ENCODE measurements around the gene SOX5.

SOX5 gene

DNA sequence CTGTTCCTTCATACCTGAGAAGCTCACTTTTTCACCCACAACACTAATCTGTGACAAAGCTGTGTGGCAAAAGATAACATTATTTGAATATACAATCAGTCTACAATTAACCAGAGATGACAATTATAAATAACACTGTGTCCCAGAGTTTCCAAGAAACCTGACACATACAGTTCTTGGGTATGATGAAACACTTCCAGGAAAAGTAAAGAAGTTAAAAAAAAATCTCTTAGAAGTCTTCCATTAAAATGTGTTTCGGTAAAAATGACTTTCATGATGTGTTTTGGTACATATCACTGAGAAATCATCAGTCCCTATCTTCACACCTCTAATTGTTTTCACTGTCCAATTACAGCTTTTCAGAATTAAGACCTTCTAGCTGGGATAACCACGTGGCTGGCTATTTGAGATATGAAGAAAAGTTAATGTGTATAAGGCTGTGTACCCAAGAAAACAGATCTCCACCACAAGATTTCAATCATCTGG lies 390.2 kb downstream of the SOX5 start:
- no peak overlapping the region for H3K27ac Mint-ChIP-seq

DNA sequence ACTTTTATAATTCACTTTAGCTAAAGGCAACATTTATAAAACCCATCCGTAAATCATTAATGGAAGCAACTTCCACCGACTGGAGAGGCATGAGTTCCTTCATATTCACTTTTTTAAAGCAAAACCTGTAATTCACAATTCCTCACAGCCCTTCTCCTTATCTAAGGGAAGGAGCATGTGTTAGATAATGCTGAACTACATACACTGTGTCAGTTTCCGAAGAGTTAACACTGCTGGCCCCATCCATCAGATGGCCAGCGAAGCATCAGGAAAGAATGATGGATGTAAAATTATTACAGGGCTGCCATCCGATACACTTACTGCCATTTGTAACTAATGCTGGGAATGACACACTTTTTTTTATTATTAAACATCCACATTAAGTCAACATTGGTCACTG lies 392.8 kb downstream of the SOX5 start:
- H3K27me3 Mint-ChIP-seq (ENCODE audit: low read depth): no peaks in the 10 kb centered on the region
- H3K4me3 Mint-ChIP-seq: no peak overlapping the region
- no peak overlapping the region for H3K27ac Mint-ChIP-seq
- no peak for DNase-seq (ENCODE audit: low spot score)
- no peaks in the 10 kb centered on the region for H3K4me1 Mint-ChIP-seq (ENCODE audit: low read depth)
- H3K9me3 Mint-ChIP-seq: peaks cover 12% of the 10 kb centered on the region
- H3K36me3 Mint-ChIP-seq (ENCODE audit: low read depth): no peaks in the 10 kb centered on the region

More for the DNA sequence above, 390.2 kb downstream of the SOX5 start:
- Mint-ChIP-seq H3K9me3 (peaks cover 15% of the 10 kb centered on the region), H3K4me1 (ENCODE audit: low read depth) (no peaks in the 10 kb centered on the region), H3K27me3 (ENCODE audit: low read depth) (no peaks in the 10 kb centered on the region), H3K4me3 (no peak overlapping the region), H3K36me3 (ENCODE audit: low read depth) (no peaks in the 10 kb centered on the region)
- DNase-seq (ENCODE audit: low spot score): no peak

DNA sequence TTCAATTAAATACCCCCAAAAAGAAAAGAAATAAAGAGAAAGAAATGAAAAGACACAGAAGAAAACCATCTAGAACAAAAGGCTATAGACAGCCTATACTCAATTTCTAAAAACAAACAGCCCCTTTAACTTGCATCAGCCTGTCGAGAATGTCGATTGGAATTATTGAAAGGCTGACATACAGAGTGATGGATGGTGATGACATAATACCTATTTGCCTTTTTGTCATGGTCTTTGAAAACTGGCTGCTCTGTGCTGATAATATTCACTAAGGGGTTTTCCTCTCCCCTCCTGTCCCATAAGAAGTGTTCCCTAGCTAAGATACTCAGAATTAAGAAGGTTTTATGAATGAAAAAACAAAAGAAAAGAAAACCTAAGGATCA lies 393.7 kb downstream of the SOX5 start:
- H3K27ac Mint-ChIP-seq: no peak overlapping the region
- no peaks in the 10 kb centered on the region for H3K4me1 Mint-ChIP-seq (ENCODE audit: low read depth)
- no peak for DNase-seq (ENCODE audit: low spot score)
- H3K4me3 Mint-ChIP-seq: no peak overlapping the region
- H3K9me3 Mint-ChIP-seq: peaks cover 17% of the 10 kb centered on the region
- no peaks in the 10 kb centered on the region for H3K36me3 Mint-ChIP-seq (ENCODE audit: low read depth)
- no peaks in the 10 kb centered on the region for H3K27me3 Mint-ChIP-seq (ENCODE audit: low read depth)

DNA sequence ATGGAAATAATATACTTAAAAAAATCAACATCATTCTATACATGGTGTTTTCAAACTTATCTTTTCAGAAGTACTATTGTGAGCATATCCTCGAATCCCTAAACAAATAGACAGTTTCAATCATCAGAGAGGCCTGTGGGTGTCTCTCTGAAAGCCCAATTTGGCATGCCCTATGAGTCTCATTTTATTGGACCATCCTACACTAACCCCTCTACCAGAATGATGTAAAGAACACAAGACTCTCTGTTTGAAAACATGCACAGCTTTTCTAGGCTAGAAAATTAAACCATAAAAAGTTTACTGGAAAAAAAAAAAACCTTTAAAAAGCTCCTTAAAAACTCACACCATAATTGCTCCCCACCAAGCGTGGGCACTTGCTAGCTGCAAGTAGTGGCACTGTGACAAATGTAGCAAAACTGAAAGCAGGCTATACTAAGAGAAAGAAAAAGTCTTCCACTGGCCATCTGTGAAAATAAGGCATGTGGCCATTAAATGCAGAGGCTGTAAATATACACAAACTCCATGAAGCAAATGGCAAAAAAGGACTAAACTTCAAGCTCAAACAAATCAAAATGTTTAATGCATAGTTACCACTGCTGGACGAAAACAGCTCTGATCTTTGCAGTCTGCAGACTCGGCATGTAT lies 394.2 kb downstream of the SOX5 start:
- Mint-ChIP-seq H3K36me3 (ENCODE audit: low read depth) (no peaks in the 10 kb centered on the region), H3K27me3 (ENCODE audit: low read depth) (no peaks in the 10 kb centered on the region), H3K9me3 (peaks cover 18% of the 10 kb centered on the region), H3K4me1 (ENCODE audit: low read depth) (no peaks in the 10 kb centered on the region), H3K27ac (no peak overlapping the region), H3K4me3 (no peak overlapping the region)
- DNase-seq (ENCODE audit: low spot score): no peak

DNA sequence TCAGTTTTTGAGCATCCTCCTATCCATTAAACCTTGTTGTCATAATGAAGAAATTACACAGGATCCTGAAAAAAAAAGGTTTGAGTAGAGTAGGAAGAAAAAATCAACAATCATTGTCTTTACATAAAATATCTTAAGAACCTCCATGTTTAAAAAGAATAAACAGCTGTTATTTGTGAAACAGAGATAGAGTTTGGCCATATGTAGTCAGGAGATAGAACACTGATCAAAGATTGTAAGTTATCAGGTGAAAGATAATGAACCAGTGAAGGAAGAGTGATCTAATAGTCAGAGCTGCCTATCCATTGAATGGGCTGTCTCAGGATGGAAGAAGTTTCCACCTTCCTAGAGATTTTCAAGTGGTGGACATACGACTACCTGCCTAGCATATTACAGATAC lies 397.1 kb downstream of the SOX5 start:
- Mint-ChIP-seq H3K27me3 (ENCODE audit: low read depth) (no peaks in the 10 kb centered on the region), H3K4me3 (no peak overlapping the region), H3K27ac (no peak overlapping the region), H3K9me3 (peaks cover 25% of the 10 kb centered on the region), H3K36me3 (ENCODE audit: low read depth) (no peaks in the 10 kb centered on the region), H3K4me1 (ENCODE audit: low read depth) (no peaks in the 10 kb centered on the region)
- no peak for DNase-seq (ENCODE audit: low spot score)

DNA sequence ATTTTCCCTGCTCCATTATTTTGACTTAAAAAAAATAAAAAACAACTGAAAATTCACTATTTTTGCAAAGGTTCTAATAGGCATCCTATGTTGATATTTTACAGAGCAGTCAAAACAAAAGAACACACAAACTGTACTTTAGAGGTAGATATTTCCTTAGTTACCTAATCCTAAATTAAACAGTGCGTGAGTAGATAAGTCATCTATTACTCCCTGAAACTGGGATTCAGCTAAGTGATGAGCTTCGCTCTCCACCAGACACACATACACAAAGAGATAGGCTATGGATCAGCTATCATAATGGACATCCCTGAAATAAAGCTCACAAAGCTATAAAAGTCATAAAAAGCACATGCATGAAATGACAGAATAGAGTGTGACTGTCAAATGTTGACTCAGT lies 398.7 kb downstream of the SOX5 start:
- H3K36me3 Mint-ChIP-seq (ENCODE audit: low read depth): no peaks in the 10 kb centered on the region
- H3K27ac Mint-ChIP-seq: no peak overlapping the region
- no peaks in the 10 kb centered on the region for H3K27me3 Mint-ChIP-seq (ENCODE audit: low read depth)
- H3K9me3 Mint-ChIP-seq: peaks cover 24% of the 10 kb centered on the region
- H3K4me1 Mint-ChIP-seq (ENCODE audit: low read depth): no peaks in the 10 kb centered on the region
- H3K4me3 Mint-ChIP-seq: no peak overlapping the region
- DNase-seq (ENCODE audit: low spot score): no peak

DNA sequence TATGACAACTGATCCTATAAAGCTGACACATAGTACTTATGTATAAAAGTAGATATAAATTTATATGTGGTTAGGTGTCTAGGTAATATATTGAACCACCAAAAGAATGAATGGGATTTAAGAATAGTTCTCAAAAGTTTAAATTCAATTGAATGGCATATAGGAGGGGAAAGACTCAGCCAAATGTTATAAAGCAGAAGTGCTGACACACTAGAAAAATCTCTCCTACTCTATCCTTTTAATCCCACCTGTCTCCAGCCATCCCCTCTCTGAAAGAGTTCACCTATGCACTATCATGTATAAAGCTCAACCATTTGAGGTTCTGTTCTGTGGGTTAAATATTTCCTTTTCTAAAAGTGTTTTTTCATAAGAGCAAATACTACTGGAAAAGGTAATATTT lies 400.7 kb downstream of the SOX5 start:
- Mint-ChIP-seq H3K4me3 (no peak overlapping the region), H3K36me3 (ENCODE audit: low read depth) (no peaks in the 10 kb centered on the region), H3K4me1 (ENCODE audit: low read depth) (no peaks in the 10 kb centered on the region), H3K27ac (no peak overlapping the region), H3K9me3 (peaks cover 20% of the 10 kb centered on the region), H3K27me3 (ENCODE audit: low read depth) (no peaks in the 10 kb centered on the region)
- no peak for DNase-seq (ENCODE audit: low spot score)

DNA sequence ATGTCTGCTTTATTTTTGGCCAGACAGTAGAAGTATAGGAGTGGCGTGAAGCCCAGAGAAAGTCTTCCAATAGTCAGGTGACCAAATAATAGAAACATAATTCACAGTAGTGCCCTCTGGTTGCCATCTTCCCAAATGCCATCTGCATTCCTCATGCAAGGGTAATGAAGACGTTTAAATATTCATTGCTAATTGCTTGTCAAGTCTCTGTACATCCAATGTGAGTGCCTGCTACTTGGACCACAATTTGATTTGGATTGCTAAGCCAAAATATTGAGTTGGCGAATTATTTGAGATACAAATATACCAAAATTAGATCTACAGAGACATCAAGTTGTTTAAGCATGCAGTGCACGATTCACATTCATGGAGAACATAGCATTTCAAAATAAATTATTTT lies 402.7 kb downstream of the SOX5 start:
- H3K4me1 Mint-ChIP-seq (ENCODE audit: low read depth): no peaks in the 10 kb centered on the region
- no peaks in the 10 kb centered on the region for H3K27me3 Mint-ChIP-seq (ENCODE audit: low read depth)
- DNase-seq (ENCODE audit: low spot score): no peak
- no peaks in the 10 kb centered on the region for H3K36me3 Mint-ChIP-seq (ENCODE audit: low read depth)
- H3K9me3 Mint-ChIP-seq: peaks cover 23% of the 10 kb centered on the region
- no peak overlapping the region for H3K4me3 Mint-ChIP-seq
- no peak overlapping the region for H3K27ac Mint-ChIP-seq

DNA sequence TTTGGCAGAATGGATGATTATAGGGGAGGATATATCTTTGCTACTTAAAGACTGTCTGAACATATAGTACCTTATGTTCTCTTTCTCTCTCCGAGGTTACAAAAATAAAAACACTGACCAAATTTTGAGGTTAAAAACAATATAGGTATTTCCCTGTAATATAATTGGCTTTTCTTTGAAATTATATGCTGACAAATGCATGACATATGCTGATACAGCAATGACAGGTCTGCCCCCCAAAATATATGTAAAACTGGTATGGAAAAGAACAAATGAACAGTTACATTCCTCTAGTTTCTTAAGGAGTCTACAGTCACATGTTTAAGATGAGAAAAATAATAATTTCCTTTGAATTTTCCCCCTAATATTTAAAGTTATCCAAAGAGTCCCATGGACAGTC lies 405.7 kb downstream of the SOX5 start:
- Mint-ChIP-seq H3K27me3 (ENCODE audit: low read depth) (no peaks in the 10 kb centered on the region), H3K27ac (no peak overlapping the region), H3K4me1 (ENCODE audit: low read depth) (no peaks in the 10 kb centered on the region), H3K36me3 (ENCODE audit: low read depth) (no peaks in the 10 kb centered on the region), H3K4me3 (no peak overlapping the region), H3K9me3 (peaks cover 18% of the 10 kb centered on the region)
- no peak for DNase-seq (ENCODE audit: low spot score)

DNA sequence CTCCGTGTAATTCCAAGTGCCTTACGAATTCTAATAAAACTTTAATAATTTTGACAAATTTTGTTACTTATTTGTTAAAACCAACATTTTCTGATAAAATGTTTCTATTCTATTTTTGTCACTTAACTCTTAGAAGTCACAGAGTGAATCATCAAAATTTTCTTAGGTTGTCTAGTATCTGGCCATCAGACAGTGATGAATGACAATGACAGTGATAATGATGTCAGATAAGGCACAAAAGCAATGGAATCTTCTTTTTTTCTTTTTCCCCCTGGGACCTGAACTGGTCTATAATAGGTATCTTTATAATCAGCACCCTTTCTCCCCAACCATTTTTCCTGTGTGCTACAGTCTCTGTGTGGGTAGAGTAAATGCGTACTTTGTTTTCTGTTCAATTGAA lies 407.3 kb downstream of the SOX5 start:
- Mint-ChIP-seq H3K27ac (no peak overlapping the region), H3K9me3 (peaks cover 21% of the 10 kb centered on the region), H3K4me1 (ENCODE audit: low read depth) (no peaks in the 10 kb centered on the region), H3K27me3 (ENCODE audit: low read depth) (no peaks in the 10 kb centered on the region), H3K4me3 (no peak overlapping the region), H3K36me3 (ENCODE audit: low read depth) (no peaks in the 10 kb centered on the region)
- no peak for DNase-seq (ENCODE audit: low spot score)

DNA sequence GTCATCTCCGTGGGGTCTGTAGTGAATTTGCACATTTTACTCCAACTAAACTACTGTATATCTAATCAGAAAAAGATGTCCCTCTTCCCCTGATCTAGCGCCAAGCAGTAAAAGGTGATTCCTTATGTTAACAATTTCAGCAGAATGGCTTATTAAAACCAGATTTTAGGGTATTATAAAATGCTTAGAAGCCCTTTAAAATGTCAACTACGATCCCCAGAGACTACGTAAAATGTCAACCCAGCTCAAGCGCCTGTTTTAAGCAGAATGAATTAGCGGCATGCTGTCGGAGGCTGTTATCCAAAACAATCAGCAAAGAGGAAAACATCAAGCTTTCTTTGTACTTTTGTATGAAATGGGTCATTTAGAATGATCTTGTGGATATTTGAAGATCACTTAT lies 408.9 kb downstream of the SOX5 start:
- no peaks in the 10 kb centered on the region for H3K4me1 Mint-ChIP-seq (ENCODE audit: low read depth)
- no peak overlapping the region for H3K4me3 Mint-ChIP-seq
- no peaks in the 10 kb centered on the region for H3K36me3 Mint-ChIP-seq (ENCODE audit: low read depth)
- no peak overlapping the region for H3K27ac Mint-ChIP-seq
- peaks cover 21% of the 10 kb centered on the region for H3K9me3 Mint-ChIP-seq
- no peak for DNase-seq (ENCODE audit: low spot score)
- no peaks in the 10 kb centered on the region for H3K27me3 Mint-ChIP-seq (ENCODE audit: low read depth)

DNA sequence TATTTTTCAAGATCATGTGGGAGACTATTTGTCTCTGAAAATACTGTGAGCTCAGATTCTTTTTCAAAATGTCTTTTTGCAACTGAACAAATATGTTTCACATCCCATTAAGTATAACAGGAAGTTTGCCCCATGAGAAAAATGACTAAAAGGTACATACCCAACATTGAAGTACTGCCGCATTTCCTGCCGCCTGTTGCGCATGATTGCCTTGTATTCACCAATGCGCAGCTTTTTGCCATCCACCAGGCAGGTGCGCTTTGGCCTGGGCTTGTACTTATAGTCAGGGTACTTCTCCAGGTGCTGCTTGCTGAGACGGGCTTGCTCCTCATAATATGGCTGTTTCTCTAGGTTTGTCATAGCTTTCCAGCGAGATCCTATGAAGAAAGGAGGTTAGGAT lies 413.2 kb downstream of the SOX5 start:
- no peaks in the 10 kb centered on the region for H3K4me1 Mint-ChIP-seq (ENCODE audit: low read depth)
- H3K9me3 Mint-ChIP-seq: peaks cover 20% of the 10 kb centered on the region
- no peak overlapping the region for H3K27ac Mint-ChIP-seq
- no peaks in the 10 kb centered on the region for H3K27me3 Mint-ChIP-seq (ENCODE audit: low read depth)
- H3K36me3 Mint-ChIP-seq (ENCODE audit: low read depth): no peaks in the 10 kb centered on the region
- H3K4me3 Mint-ChIP-seq: no peak overlapping the region
- DNase-seq (ENCODE audit: low spot score): no peak

DNA sequence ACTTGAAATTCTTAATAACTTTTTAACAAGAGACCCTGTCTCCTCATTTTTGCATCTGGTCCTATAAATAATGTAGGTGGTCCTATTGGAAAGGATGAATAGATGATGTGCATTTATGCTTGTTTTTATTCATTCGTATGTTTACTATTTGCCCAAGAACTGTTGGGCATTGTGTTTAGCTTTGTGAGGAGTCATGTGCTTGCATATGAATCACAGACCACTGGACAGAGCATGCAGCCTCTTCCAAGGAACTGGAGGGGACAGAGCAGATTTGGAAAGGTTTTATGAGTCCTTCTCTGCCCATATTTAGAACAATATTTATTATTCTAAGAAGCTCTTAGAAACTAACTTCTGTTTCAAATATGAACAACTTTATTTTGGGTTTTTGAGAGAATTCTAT lies 414.0 kb downstream of the SOX5 start:
- no peaks in the 10 kb centered on the region for H3K27me3 Mint-ChIP-seq (ENCODE audit: low read depth)
- no peak overlapping the region for H3K4me3 Mint-ChIP-seq
- H3K9me3 Mint-ChIP-seq: peaks cover 22% of the 10 kb centered on the region
- no peaks in the 10 kb centered on the region for H3K4me1 Mint-ChIP-seq (ENCODE audit: low read depth)
- no peak overlapping the region for H3K27ac Mint-ChIP-seq
- DNase-seq (ENCODE audit: low spot score): no peak
- H3K36me3 Mint-ChIP-seq (ENCODE audit: low read depth): no peaks in the 10 kb centered on the region

DNA sequence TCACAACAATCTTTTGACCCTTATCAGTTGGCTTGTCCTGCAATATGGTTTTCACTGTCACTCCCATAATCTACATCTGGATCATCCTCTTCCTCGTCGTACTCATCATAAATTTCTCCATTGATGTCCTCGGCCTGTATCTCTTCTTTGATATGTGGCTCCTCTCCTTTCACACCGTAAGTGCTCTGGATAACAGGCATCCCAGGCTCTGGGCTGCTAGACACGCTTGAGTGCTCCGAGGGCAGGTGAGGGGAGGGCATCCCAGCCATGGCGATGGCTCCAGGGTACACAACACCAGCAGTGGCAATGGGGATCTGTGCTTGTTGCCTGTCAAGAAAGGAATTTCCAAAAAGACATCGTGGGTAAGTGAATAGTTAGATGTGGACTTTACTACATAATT lies 415.3 kb downstream of the SOX5 start:
- no peak overlapping the region for H3K4me3 Mint-ChIP-seq
- no peaks in the 10 kb centered on the region for H3K36me3 Mint-ChIP-seq (ENCODE audit: low read depth)
- no peaks in the 10 kb centered on the region for H3K27me3 Mint-ChIP-seq (ENCODE audit: low read depth)
- H3K4me1 Mint-ChIP-seq (ENCODE audit: low read depth): no peaks in the 10 kb centered on the region
- no peak overlapping the region for H3K27ac Mint-ChIP-seq
- DNase-seq (ENCODE audit: low spot score): no peak
- H3K9me3 Mint-ChIP-seq: peaks cover 13% of the 10 kb centered on the region

DNA sequence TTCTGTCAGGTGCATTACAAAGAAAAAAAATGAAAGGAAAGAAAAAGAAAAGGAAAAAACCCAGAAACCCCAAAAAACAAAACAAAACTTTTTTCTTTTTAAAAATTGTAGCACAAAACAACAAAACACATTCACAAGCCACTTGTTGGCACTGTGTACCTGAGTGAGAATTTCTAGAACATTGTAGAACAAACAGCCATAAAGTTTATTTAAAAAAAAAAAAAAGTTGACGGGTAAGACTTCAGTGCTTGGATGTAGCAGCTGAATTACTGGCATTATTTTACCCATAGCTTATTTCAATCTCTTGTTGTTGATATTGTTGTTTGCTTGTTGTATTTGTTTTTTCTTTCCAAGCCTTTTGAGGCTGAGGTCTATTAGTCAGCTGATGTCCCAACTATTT lies 415.8 kb downstream of the SOX5 start:
- Mint-ChIP-seq H3K4me3 (no peak overlapping the region), H3K36me3 (ENCODE audit: low read depth) (no peaks in the 10 kb centered on the region), H3K27ac (no peak overlapping the region), H3K4me1 (ENCODE audit: low read depth) (no peaks in the 10 kb centered on the region), H3K27me3 (ENCODE audit: low read depth) (no peaks in the 10 kb centered on the region), H3K9me3 (peaks cover 13% of the 10 kb centered on the region)
- DNase-seq (ENCODE audit: low spot score): no peak
